HG03280 (cell line): ENCODE measurements around the gene RASAL2.
"Not testable (repeated sequence)": the region's sequence is repeated elsewhere in the genome, so short reads cannot be mapped to it uniquely, and the experiment has no call there.

Experiments
- ATAC-seq: cut with Tn5 transposase; IDR thresholded peaks from one replicate; pipeline ENCODE4 v1.9.1; 2021; ENCODE audit warnings: mild to moderate bottlenecking, moderate library complexity; ENCODE audit not compliant: unreplicated experiment

RASAL2 gene

GRCh38 chr1:178066908-178067614 is 26.8 kb upstream of the RASAL2 start:
- peak; percentile 98 for ATAC-seq

GRCh38 chr1:178071811-178072210 is 22.1 kb upstream of the RASAL2 start:
- ATAC-seq: no peak

GRCh38 chr1:178072326-178072725 is 21.6 kb upstream of the RASAL2 start:
- no peak for ATAC-seq

- no peak for ATAC-seq
Measured at GRCh38 chr1:178075333-178075732, 18.6 kb upstream of the RASAL2 start.

- ATAC-seq: no peak
Measured at GRCh38 chr1:178076607-178077006, 17.3 kb upstream of the RASAL2 start.

GRCh38 chr1:178077917-178078316 is 16.0 kb upstream of the RASAL2 start:
- ATAC-seq: no peak

- no peak for ATAC-seq
Measured at GRCh38 chr1:178086294-178086693, 7.6 kb upstream of the RASAL2 start.

- no peak for ATAC-seq
Measured at GRCh38 chr1:178086766-178087165, 7.1 kb upstream of the RASAL2 start.

- ATAC-seq: no peak
Measured at GRCh38 chr1:178088651-178089050, 5.3 kb upstream of the RASAL2 start.

GRCh38 chr1:178091454-178091853 is 2.5 kb upstream of the RASAL2 start:
- ATAC-seq: not testable (repeated sequence)

GRCh38 chr1:178091986-178092745 is 1.7 kb upstream of the RASAL2 start:
- ATAC-seq: no peak

GRCh38 chr1:178092878-178093493 is 918 bp upstream of the RASAL2 start:
- no peak for ATAC-seq

GRCh38 chr1:178093494-178093950 is 382 bp upstream of the RASAL2 start:
- ATAC-seq: peak; percentile 78

- ATAC-seq: no peak
Measured at GRCh38 chr1:178094739-178095645, 1.1 kb downstream of the RASAL2 start.

GRCh38 chr1:178096421-178096820 is 2.5 kb downstream of the RASAL2 start:
- ATAC-seq: no peak

- ATAC-seq: no peak
Measured at GRCh38 chr1:178098262-178098661, 4.4 kb downstream of the RASAL2 start.

GRCh38 chr1:178101266-178101630 is 7.3 kb downstream of the RASAL2 start:
- ATAC-seq: no peak

GRCh38 chr1:178101654-178102053 is 7.8 kb downstream of the RASAL2 start:
- no peak for ATAC-seq

GRCh38 chr1:178102218-178102617 is 8.3 kb downstream of the RASAL2 start:
- ATAC-seq: no peak

- no peak for ATAC-seq
Measured at GRCh38 chr1:178107823-178108222, 13.9 kb downstream of the RASAL2 start.
